A673 (cell line): ENCODE data around the gene TMEM158. TPM values are rescaled to one million over a fixed set of nuclear protein-coding genes. Genes with fewer than 3 reads are reported as not detected.

ENCODE experiments used
- BruUV-seq: library from RNA; stranded (reverse); fragments of 400-500 nt; replicated peaks from 2 replicates; lab custom pipeline; 2021; lab: Mats Ljungman, UMichigan
- CTCF ChIA-PET: fragments of 300-600 bp; sonication (Branson Sonifier 250); formaldehyde crosslinking; loops from one replicate; lab custom pipeline; 2022; ENCODE audit warnings: antibody characterized with exemption; lab: Charles Lee
- POLR2A ChIA-PET: fragments of 300-600 bp; sonication (Branson Sonifier 250); formaldehyde crosslinking; loops from one replicate; lab custom pipeline; 2022; ENCODE audit warnings: antibody characterized with exemption; ENCODE audit not compliant: low non-redundant PET; lab: Charles Lee
- DNase-seq: peaks from one replicate; pipeline ENCODE4 v3.0.0-alpha.2; 2015; ENCODE audit warnings: low spot score
- H3K27ac ChIP-seq: fragments of 200-600 bp; sonication (generic); 2 replicates; pipeline ENCODE4 v1.5.1; 2016; ENCODE audit warnings: mixed run types, low read depth, mild to moderate bottlenecking, mixed read lengths, antibody characterized with exemption, low read length; ENCODE audit not compliant: poor library complexity, severe bottlenecking
- H3K27me3 ChIP-seq: fragments of 200-600 bp; sonication (generic); replicated peaks from 2 replicates; pipeline ENCODE4 v1.6.1; 2017; ENCODE audit warnings: mixed run types, low read depth, mild to moderate bottlenecking, mixed read lengths, antibody characterized with exemption, low read length; ENCODE audit not compliant: insufficient read depth, poor library complexity
- H3K36me3 ChIP-seq: fragments of 200-600 bp; sonication (generic); 2 replicates; pipeline ENCODE4 v1.6.1; 2016; ENCODE audit warnings: mixed run types, mild to moderate bottlenecking, mixed read lengths, antibody characterized with exemption, low read length; ENCODE audit not compliant: insufficient read depth, poor library complexity, severe bottlenecking
- H3K4me1 ChIP-seq: fragments of 200-600 bp; sonication (generic); 2 replicates; pipeline ENCODE4 v1.6.1; 2017; ENCODE audit warnings: mixed run types, mild to moderate bottlenecking, mixed read lengths, antibody characterized with exemption, low read length; ENCODE audit not compliant: insufficient read depth, poor library complexity, severe bottlenecking
- H3K4me3 ChIP-seq: fragments of 200-600 bp; sonication (generic); 2 replicates; pipeline ENCODE4 v1.5.1; 2016; ENCODE audit warnings: low read depth, mixed run types, mild to moderate bottlenecking, mixed read lengths, low read length; ENCODE audit not compliant: poor library complexity, severe bottlenecking
- H3K9me3 ChIP-seq: fragments of 200-600 bp; sonication (generic); 2 replicates; pipeline ENCODE4 v1.6.1; 2016; ENCODE audit warnings: mixed run types, low read depth, mild to moderate bottlenecking, mixed read lengths, antibody characterized with exemption, low read length; ENCODE audit not compliant: poor library complexity, severe bottlenecking
- EZH2 ChIP-seq: fragments of 200-600 bp; sonication (generic); IDR thresholded peaks from 2 replicates; pipeline ENCODE4 v1.6.1; 2017; ENCODE audit warnings: borderline replicate concordance, low read depth, mild to moderate bottlenecking, mixed read lengths, antibody characterized with exemption, low read length; ENCODE audit not compliant: poor library complexity, severe bottlenecking
- intact Hi-C: fragments of 100-400 bp; cut with micrococcal nuclease; formaldehyde crosslinking; loops from one replicate; pipeline ENCODE4 v1.10.0; 2022; ENCODE audit not compliant: unreplicated experiment
- total RNA-seq: library from RNA; stranded (reverse); gene quantifications from 2 replicates; pipeline ENCODE4 v1.2.3, GENCODE V29; 2021
- TF ChIP-seq, protein P1 (sequence below): fragments of 300-800, 200-600 bp; sonication (generic); conservative IDR thresholded peaks from 2 replicates; pipeline ENCODE4 v1.5.1; 2017; ENCODE audit warnings: low read depth, mild to moderate bottlenecking, antibody characterized with exemption, low read length, moderate library complexity, mixed read lengths

Gene TMEM158
- total RNA-seq, 1 experiment from 2014 or later: 6.1 TPM

DNA sequence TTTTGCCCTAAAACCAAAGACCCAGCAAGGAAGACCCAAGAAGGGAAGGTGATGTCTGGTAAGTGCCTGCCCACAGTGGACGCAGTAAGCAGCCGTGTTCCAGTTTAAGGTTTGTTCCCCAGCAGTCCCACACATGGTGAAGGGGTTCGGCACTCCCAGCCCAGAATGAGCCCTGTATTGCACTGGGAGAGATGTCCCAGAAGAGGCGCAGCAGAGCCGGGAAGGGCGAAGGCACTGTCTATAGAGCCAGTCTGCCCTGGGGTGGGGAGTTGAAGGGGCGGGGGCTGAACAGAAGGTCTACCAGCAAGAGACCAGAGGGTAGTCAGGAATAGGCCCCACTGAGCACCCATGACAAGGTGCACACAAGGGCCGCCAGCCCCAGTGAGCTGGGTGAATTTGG lies 6.4 kb downstream of the TMEM158 start:
- DNase-seq: no peak
- Histone ChIP-seq H3K36me3 (no peaks in the 10 kb centered on the region), H3K4me1 (peaks cover 4% of the 10 kb centered on the region), H3K27ac (no peak overlapping the region), H3K4me3 (no peak overlapping the region), H3K27me3 (no peaks in the 10 kb centered on the region), H3K9me3 (no peaks in the 10 kb centered on the region)
- no TSS peak for BruUV-seq
- intact Hi-C loops: no loop called here
- POLR2A ChIA-PET: interaction anchor here (0.6 kb wide), 1 partner anchor 235 kb away, joined by 8 read pairs; no protein-coding TSS in a partner anchor
- TF ChIP-seq EZH2: no peak
- TF ChIP-seq, protein P1, sequence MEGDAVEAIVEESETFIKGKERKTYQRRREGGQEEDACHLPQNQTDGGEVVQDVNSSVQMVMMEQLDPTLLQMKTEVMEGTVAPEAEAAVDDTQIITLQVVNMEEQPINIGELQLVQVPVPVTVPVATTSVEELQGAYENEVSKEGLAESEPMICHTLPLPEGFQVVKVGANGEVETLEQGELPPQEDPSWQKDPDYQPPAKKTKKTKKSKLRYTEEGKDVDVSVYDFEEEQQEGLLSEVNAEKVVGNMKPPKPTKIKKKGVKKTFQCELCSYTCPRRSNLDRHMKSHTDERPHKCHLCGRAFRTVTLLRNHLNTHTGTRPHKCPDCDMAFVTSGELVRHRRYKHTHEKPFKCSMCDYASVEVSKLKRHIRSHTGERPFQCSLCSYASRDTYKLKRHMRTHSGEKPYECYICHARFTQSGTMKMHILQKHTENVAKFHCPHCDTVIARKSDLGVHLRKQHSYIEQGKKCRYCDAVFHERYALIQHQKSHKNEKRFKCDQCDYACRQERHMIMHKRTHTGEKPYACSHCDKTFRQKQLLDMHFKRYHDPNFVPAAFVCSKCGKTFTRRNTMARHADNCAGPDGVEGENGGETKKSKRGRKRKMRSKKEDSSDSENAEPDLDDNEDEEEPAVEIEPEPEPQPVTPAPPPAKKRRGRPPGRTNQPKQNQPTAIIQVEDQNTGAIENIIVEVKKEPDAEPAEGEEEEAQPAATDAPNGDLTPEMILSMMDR: no peak
- CTCF ChIA-PET: no interaction called here

DNA sequence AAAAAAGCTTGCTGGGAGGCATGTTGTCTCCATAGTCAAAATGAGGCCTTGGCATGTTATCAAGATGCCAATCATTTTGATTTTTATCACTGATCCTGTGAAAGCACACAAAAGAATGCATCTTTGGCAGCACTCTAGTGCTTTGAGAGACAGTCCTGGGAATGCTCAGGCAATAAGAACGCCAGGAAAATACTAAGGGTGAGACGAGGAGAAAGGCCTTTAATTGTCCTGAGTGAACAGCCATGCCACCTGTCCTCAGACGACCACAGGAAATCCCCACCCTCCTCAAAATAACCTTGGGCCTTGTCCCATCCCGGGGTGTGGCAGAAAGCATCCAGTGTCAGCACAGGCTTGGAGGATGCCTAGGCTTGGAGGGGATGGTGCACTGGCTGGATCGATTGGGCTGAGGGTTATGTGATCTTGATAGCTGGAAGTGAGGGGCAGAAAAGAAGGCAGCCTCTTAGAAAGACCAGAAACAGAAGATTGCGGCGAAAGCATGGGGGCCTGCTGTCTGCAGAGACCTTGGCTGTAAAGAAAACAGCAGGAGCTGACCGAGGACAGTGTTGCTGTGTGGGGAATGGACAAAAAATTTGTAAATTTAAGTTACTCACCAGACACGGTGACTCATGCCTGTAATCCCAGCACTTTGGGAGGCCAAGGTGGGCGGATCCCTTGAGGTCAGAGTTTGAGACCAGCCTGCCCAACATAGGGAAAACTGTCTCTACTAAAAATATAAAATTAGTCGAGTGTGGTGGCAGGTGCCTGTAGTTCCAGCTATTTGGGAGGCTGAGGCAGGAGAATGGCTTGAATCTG lies 7.3 kb downstream of the TMEM158 start:
- ChIA-PET CTCF (no interaction called here), POLR2A (no interaction called here)
- Histone ChIP-seq H3K4me1 (no peaks in the 10 kb centered on the region), H3K36me3 (no peaks in the 10 kb centered on the region), H3K4me3 (no peak overlapping the region), H3K9me3 (no peaks in the 10 kb centered on the region), H3K27me3 (no peaks in the 10 kb centered on the region), H3K27ac (no peak overlapping the region)
- no peak for TF ChIP-seq EZH2
- TF ChIP-seq, protein P1: no peak
- intact Hi-C loops: no loop called here
- DNase-seq: no peak
- no TSS peak for BruUV-seq

DNA sequence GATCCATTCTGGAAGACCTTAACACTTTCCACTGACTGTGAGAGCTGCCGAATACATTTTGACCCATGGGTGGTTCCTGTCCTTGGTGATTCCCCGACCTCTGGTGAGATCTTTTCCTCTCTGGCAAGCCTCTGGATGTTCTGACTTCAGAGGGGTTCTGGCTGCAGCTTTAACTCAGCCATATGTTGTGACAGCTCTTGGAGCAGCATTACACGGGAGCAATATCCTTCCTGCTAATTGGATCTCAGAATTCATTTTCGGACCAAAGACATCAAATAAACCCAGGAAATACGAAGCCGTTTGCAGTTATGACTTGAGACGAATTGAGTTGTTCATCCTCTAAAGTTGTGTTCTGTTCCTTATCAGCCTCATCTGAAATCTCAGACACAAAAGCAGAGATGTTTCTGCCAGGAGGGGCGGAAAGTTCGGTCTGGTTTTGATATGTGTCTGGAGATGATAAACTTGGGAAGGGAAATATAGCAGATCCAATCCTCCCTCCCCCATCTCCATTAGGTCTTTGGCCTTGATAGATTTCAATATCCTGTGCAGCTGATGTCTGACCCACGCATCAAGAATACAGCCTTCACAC lies 10.0 kb downstream of the TMEM158 start:
- TF ChIP-seq EZH2: no peak
- TF ChIP-seq, protein P1: no peak
- H3K4me3 ChIP-seq: no peak overlapping the region
- POLR2A ChIA-PET: no interaction called here
- BruUV-seq: no TSS peak
- H3K27ac ChIP-seq: no peak overlapping the region
- CTCF ChIA-PET: no interaction called here
- H3K9me3 ChIP-seq: no peaks in the 10 kb centered on the region
- no peak for DNase-seq
- H3K27me3 ChIP-seq: no peaks in the 10 kb centered on the region
- H3K4me1 ChIP-seq: no peaks in the 10 kb centered on the region
- H3K36me3 ChIP-seq: no peaks in the 10 kb centered on the region
- intact Hi-C loops: no loop called here
